Adrenal gland (tissue), 5 donors: ENCODE measurements around the gene TGFBR3.

ENCODE experiments used
- POLR2A ChIP-seq, 2 donors: fragments of 450-650 bp; IDR thresholded peaks; one replicate each; pipeline ENCODE4 v1.6.1; 2017; ENCODE audit warnings: antibody characterized with exemption in 2 of 2, mild to moderate bottlenecking in 2 of 2, moderate library complexity in 1 of 2
- TF ChIP-seq, protein P1 (sequence below), 6 experiments: fragments of 450-650 bp in 4 of 6; fragments of 200-600 bp in 2 of 6; sonication (generic) in 1 of 6; IDR thresholded peaks; 1 replicate in 5 of 6; 2 replicates in 1 of 6; pipeline versions ENCODE4 v1.5.1 to v1.8.0; 2016 to 2021; ENCODE audit warnings: antibody characterized with exemption in 6 of 6, mild to moderate bottlenecking in 2 of 6, moderate library complexity in 1 of 6
- donor health status: DM: no; HTN: no; CAD: no.

DNA sequence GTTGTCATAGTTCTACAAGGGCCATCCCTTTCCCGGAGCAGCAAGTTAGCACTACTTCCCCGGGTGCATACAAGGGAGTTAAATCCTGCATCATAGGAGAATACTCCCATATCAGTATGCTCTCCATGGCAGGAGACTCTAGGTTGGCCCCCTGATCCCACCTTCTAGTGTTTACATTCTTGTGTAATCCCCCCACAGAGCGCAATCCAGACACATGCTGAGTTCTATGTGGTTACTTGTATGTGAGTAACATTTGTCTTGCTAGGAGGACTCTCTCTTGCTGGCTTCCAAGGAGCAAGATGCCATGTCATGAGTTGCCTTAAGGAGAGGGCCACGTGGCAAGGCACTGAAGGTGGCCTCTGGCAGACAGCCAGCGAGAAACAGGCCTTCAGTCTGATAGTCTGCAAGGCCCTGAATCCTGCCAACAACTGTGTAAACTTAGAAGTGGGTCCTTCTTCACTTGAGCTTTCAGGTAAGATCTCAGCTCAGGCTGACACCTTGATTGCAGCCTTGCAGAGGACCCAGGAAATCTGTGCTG lies 230.0 kb downstream of the TGFBR3 start:
- no peak for TF ChIP-seq POLR2A (IDR thresholded peaks at IDR 0.05)
- TF ChIP-seq, protein P1, sequence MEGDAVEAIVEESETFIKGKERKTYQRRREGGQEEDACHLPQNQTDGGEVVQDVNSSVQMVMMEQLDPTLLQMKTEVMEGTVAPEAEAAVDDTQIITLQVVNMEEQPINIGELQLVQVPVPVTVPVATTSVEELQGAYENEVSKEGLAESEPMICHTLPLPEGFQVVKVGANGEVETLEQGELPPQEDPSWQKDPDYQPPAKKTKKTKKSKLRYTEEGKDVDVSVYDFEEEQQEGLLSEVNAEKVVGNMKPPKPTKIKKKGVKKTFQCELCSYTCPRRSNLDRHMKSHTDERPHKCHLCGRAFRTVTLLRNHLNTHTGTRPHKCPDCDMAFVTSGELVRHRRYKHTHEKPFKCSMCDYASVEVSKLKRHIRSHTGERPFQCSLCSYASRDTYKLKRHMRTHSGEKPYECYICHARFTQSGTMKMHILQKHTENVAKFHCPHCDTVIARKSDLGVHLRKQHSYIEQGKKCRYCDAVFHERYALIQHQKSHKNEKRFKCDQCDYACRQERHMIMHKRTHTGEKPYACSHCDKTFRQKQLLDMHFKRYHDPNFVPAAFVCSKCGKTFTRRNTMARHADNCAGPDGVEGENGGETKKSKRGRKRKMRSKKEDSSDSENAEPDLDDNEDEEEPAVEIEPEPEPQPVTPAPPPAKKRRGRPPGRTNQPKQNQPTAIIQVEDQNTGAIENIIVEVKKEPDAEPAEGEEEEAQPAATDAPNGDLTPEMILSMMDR (IDR thresholded peaks at IDR 0.05), result no peak
